Right atrium auricular region (tissue), 2 donors: ENCODE results near the gene TIMM22. TPM values are rescaled to one million over a fixed set of nuclear protein-coding genes. Genes with fewer than 3 reads are reported as not detected.

ENCODE experiments used
- DNase-seq: peaks from one replicate; pipeline ENCODE4 v3.0.0-alpha.2; 2019; ENCODE audit warnings: low spot score
- H3K27ac ChIP-seq, 2 donors: fragments of 200-600 bp; sonication (generic); 1 replicate in 1 of 2; 2 replicates in 1 of 2; pipeline ENCODE4 v1.5.1; 2016 to 2019
- H3K27me3 ChIP-seq, 2 donors: fragments of 200-600 bp; sonication (generic); one replicate each; pipeline versions ENCODE4 v1.5.1 to v1.6.0; 2017 to 2019
- H3K36me3 ChIP-seq: fragments of 200-600 bp; sonication (generic); one replicate; pipeline ENCODE4 v1.5.1; 2016
- H3K4me1 ChIP-seq, 2 donors: fragments of 200-600 bp; sonication (generic); one replicate each; pipeline versions ENCODE4 v1.5.1 to v1.6.0; 2017 to 2019
- H3K4me3 ChIP-seq, 2 donors: fragments of 200-600 bp; sonication (generic); 1 replicate in 1 of 2; 2 replicates in 1 of 2; pipeline ENCODE4 v1.5.1; 2017 to 2019; ENCODE audit warnings: mild to moderate bottlenecking in 1 of 2, moderate library complexity in 1 of 2
- H3K9me3 ChIP-seq, 2 donors: fragments of 200-600 bp; sonication (generic); one replicate each; pipeline ENCODE4 v1.5.1; 2019
- CTCF ChIP-seq, 2 donors: fragments of 200-600 bp; sonication (generic); IDR thresholded peaks; one replicate each; pipeline ENCODE4 v1.5.1; 2019; ENCODE audit warnings: antibody characterized with exemption in 2 of 2
- total RNA-seq, 2 donors: library from RNA; depleted of rRNA; stranded (reverse); fragments of >200 nt; gene quantifications; one replicate each; pipeline ENCODE4 v1.1.0, GENCODE V29; 2016

Gene TIMM22
- total RNA-seq, 2 donors from 2014 or later, result 14.8 to 15.4 TPM

GRCh38 chr17:953767-954166 lies 43.2 kb upstream of the TIMM22 start:
- Histone ChIP-seq H3K4me3 (no peak overlapping the region), H3K27me3 (no peaks in the 10 kb centered on the region), H3K27ac (no peak overlapping the region), H3K36me3 (no peaks in the 10 kb centered on the region), H3K9me3 (no peaks in the 10 kb centered on the region), H3K4me1 (peaks cover 0 to 24% of the 10 kb centered on the region in 2 donors)
- no peak for TF ChIP-seq CTCF (IDR thresholded peaks at IDR 0.05)
- no peak for DNase-seq

GRCh38 chr17:954431-955164 lies 42.3 kb upstream of the TIMM22 start:
- no peak overlapping the region for H3K27ac ChIP-seq
- DNase-seq, result no peak
- H3K36me3 ChIP-seq, result no peaks in the 10 kb centered on the region
- no peaks in the 10 kb centered on the region for H3K27me3 ChIP-seq
- H3K9me3 ChIP-seq, result no peaks in the 10 kb centered on the region
- no peak for TF ChIP-seq CTCF (IDR thresholded peaks at IDR 0.05)
- H3K4me3 ChIP-seq, result no peak overlapping the region
- peaks cover 0 to 24% of the 10 kb centered on the region in 2 donors for H3K4me1 ChIP-seq

GRCh38 chr17:956905-957304 lies 40.0 kb upstream of the TIMM22 start:
- Histone ChIP-seq H3K27me3 (no peaks in the 10 kb centered on the region), H3K4me3 (no peak overlapping the region), H3K27ac (no peak overlapping the region), H3K9me3 (no peaks in the 10 kb centered on the region), H3K36me3 (no peaks in the 10 kb centered on the region), H3K4me1 (peaks cover 0 to 15% of the 10 kb centered on the region in 2 donors)
- no peak for TF ChIP-seq CTCF (IDR thresholded peaks at IDR 0.05)
- DNase-seq, result no peak

GRCh38 chr17:957856-958421 lies 39.0 kb upstream of the TIMM22 start:
- H3K9me3 ChIP-seq, result no peaks in the 10 kb centered on the region
- H3K4me1 ChIP-seq, result peaks cover 0 to 14% of the 10 kb centered on the region in 2 donors
- H3K27ac ChIP-seq, result no peak overlapping the region
- no peaks in the 10 kb centered on the region for H3K27me3 ChIP-seq
- no peaks in the 10 kb centered on the region for H3K36me3 ChIP-seq
- no peak for TF ChIP-seq CTCF (IDR thresholded peaks at IDR 0.05)
- H3K4me3 ChIP-seq, result no peak overlapping the region
- no peak for DNase-seq

GRCh38 chr17:958712-959451 lies 38.0 kb upstream of the TIMM22 start:
- peaks cover 0 to 14% of the 10 kb centered on the region in 2 donors for H3K4me1 ChIP-seq

More at GRCh38 chr17:958712-959451, 38.0 kb upstream of the TIMM22 start:
- H3K27ac ChIP-seq, result no peak overlapping the region
- H3K4me3 ChIP-seq, result no peak overlapping the region
- no peak for DNase-seq
- TF ChIP-seq CTCF (IDR thresholded peaks at IDR 0.05), result no peak
- H3K36me3 ChIP-seq, result no peaks in the 10 kb centered on the region
- no peaks in the 10 kb centered on the region for H3K9me3 ChIP-seq
- no peaks in the 10 kb centered on the region for H3K27me3 ChIP-seq
